Pancreas (tissue), 10 donors: ENCODE measurements around the gene BCAS3. TPM values are rescaled to one million over a fixed set of nuclear protein-coding genes. Genes with fewer than 3 reads are reported as not detected.

Experiments
- ATAC-seq, 4 donors: fragments of 200-7000 bp; cut with Tn5 transposase; one replicate each; pipeline versions ENCODE4 v1.8.0 to v1.9.1; 2020; ENCODE audit warnings: mild to moderate bottlenecking in 4 of 4, moderate library complexity in 4 of 4
- DNase-seq, 6 donors: peaks; one replicate each; pipeline ENCODE4 v3.0.0-alpha.2; 2020
- FAIRE-seq: peaks from 2 replicates; lab custom pipeline; 2012; peaks lifted over from hg19 to GRCh38; lab: Jason Lieb, UNC
- H3K27ac ChIP-seq, 4 donors: fragments of 200-600 bp; sonication (generic); 1 replicate in 3 of 4; 2 replicates in 1 of 4; pipeline versions ENCODE4 v1.5.0 to v1.8.0; 2020
- H3K27me3 ChIP-seq, 4 donors: fragments of 200-600 bp; one replicate each; pipeline ENCODE4 v1.8.0; 2021
- H3K36me3 ChIP-seq, 3 donors: fragments of 200-600 bp; sonication (generic) in 1 of 3; one replicate each; pipeline versions ENCODE4 v1.5.0 to v1.8.0; 2020 to 2021
- H3K4me1 ChIP-seq, 3 donors: fragments of 200-600 bp; one replicate each; pipeline ENCODE4 v1.8.0; 2021
- H3K4me3 ChIP-seq, 4 donors: fragments of 200-600 bp; sonication (generic) in 2 of 4; one replicate each; pipeline versions ENCODE4 v1.5.0 to v1.8.0; 2020 to 2021
- H3K9me3 ChIP-seq, 4 donors: fragments of 200-600 bp; one replicate each; pipeline ENCODE4 v1.8.0; 2021
- CTCF ChIP-seq, 4 donors: fragments of 200-600 bp; sonication (generic) in 3 of 4; IDR thresholded peaks; one replicate each; pipeline versions ENCODE4 v1.5.0 to v1.8.0; 2021; ENCODE audit warnings: antibody characterized with exemption in 4 of 4
- WGBS, 2 donors: extraction: QIAGEN DNeasy Blood & Tissue Kit; methylation state at CpG; one replicate each; pipeline ENCODE4 v1.1.7; 2013; 5-methylcytosine and 5-hydroxymethylcytosine counted together
- intact Hi-C, 3 donors: fragments of 100-400 bp; cut with DNase I; formaldehyde crosslinking; loops; one replicate each; pipeline versions ENCODE4 v1.11.1 to v1.14.2; 2022
- polyA plus RNA-seq, 2 donors: library from polyadenylated mRNA; stranded (reverse); fragments of 200-250 nt; gene quantifications; one replicate each; pipeline ENCODE4 v1.2.3, GENCODE V29; 2013
- total RNA-seq, 6 donors: library from RNA; stranded (reverse); fragmentation: NEBNext Ultra II Directional in 4 of 6; extraction: Animal tissue kit (Norgen Biotek cat#: 25700) in 4 of 6; gene quantifications; one replicate each; pipeline versions ENCODE4 v1.2.1 to v1.2.4, GENCODE V29; 2021 to 2023
- donor health status: healthy with polysubstance abuse.
- donor health status: DM: no; HTN: no; CAD: no; lungs with moderate emphysema.
- donor health status: DM: no; HTN: no; CAD: no.
- donor health status: control.
- donor health status: control.
- donor health status: Bipolar disorder and iron deficiency.
- donor health status: DM: yes; HTN: yes; CAD: no.
- donor health status: DM: no; HTN: no; CAD: no.
- donor health status: DM: no; HTN: no; CAD: no.
- donor health status: DM: yes; HTN: yes; CAD: no.

Gene BCAS3
- total and polyA plus RNA-seq, 8 donors, result 4.6 to 27.7 (median 13.2) TPM

GRCh38 chr17:61202564-61202963 lies 524.9 kb downstream of the BCAS3 start:
- WGBS, 2 donors, result 96 to 99% methylated on average over 2 of the region's 2 CpGs
- FAIRE-seq (no peak), ATAC-seq (no peak), DNase-seq (no peak)
- peaks cover 0 to 18% (median 12%) of the 10 kb centered on the region in 3 donors for H3K4me1 ChIP-seq
- intact Hi-C loops, result no loop called here
- no peaks in the 10 kb centered on the region for H3K36me3 ChIP-seq
- no peaks in the 10 kb centered on the region for H3K27me3 ChIP-seq
- H3K4me3 ChIP-seq, result no peak overlapping the region
- no peak overlapping the region for H3K27ac ChIP-seq
- H3K9me3 ChIP-seq, result no peaks in the 10 kb centered on the region
- TF ChIP-seq CTCF (IDR thresholded peaks at IDR 0.05), result no peak

GRCh38 chr17:61203671-61204131 lies 526.0 kb downstream of the BCAS3 start:
- Histone ChIP-seq H3K27ac (no peak overlapping the region), H3K27me3 (no peaks in the 10 kb centered on the region), H3K4me1 (peaks cover 0 to 24% (median 13%) of the 10 kb centered on the region in 3 donors), H3K9me3 (no peaks in the 10 kb centered on the region), H3K4me3 (no peak overlapping the region), H3K36me3 (no peaks in the 10 kb centered on the region)
- TF ChIP-seq CTCF (IDR thresholded peaks at IDR 0.05), result no peak
- WGBS, 2 donors, result 74 to 76% methylated on average over 7 of the region's 7 CpGs
- DNase-seq (no peak), ATAC-seq (no peak), FAIRE-seq (no peak)
- intact Hi-C loops, result no loop called here

- DNase-seq, result no peak
- FAIRE-seq, result no peak
- intact Hi-C loops, result no loop called here
- Histone ChIP-seq H3K4me1 (peaks cover 0 to 25% (median 20%) of the 10 kb centered on the region in 3 donors), H3K27ac (no peak overlapping the region), H3K9me3 (no peaks in the 10 kb centered on the region), H3K4me3 (no peak overlapping the region), H3K36me3 (no peaks in the 10 kb centered on the region), H3K27me3 (no peaks in the 10 kb centered on the region)
- no peak for TF ChIP-seq CTCF (IDR thresholded peaks at IDR 0.05)
- ATAC-seq, result no peak
- WGBS, 2 donors, result 91 to 94% methylated on average over 5 of the region's 5 CpGs
Observed at GRCh38 chr17:61204456-61204855, 526.8 kb downstream of the BCAS3 start.

- H3K4me1 ChIP-seq, result peaks cover 0 to 17% (median 11%) of the 10 kb centered on the region in 3 donors
- WGBS, 2 donors, result 77 to 78% methylated on average over 3 of the region's 3 CpGs
- FAIRE-seq (no peak), DNase-seq (no peak), ATAC-seq (no peak)
- no peak for TF ChIP-seq CTCF (IDR thresholded peaks at IDR 0.05)
- no peak overlapping the region for H3K27ac ChIP-seq
- no peaks in the 10 kb centered on the region for H3K36me3 ChIP-seq
- H3K9me3 ChIP-seq, result no peaks in the 10 kb centered on the region
- H3K4me3 ChIP-seq, result no peak overlapping the region
- H3K27me3 ChIP-seq, result no peaks in the 10 kb centered on the region
- intact Hi-C loops, result no loop called here
Observed at GRCh38 chr17:61205401-61205800, 527.8 kb downstream of the BCAS3 start.

GRCh38 chr17:61205931-61206330 lies 528.3 kb downstream of the BCAS3 start:
- no peaks in the 10 kb centered on the region for H3K36me3 ChIP-seq
- FAIRE-seq (no peak), ATAC-seq (no peak), DNase-seq (no peak)
- no peak overlapping the region for H3K27ac ChIP-seq
- no peaks in the 10 kb centered on the region for H3K9me3 ChIP-seq
- TF ChIP-seq CTCF (IDR thresholded peaks at IDR 0.05), result no peak
- 95 to 97% methylated on average over 4 of the region's 4 CpGs for WGBS, 2 donors
- H3K4me1 ChIP-seq, result peaks cover 0 to 14% (median 8%) of the 10 kb centered on the region in 3 donors
- no peak overlapping the region for H3K4me3 ChIP-seq
- intact Hi-C loops, result no loop called here
- no peaks in the 10 kb centered on the region for H3K27me3 ChIP-seq
